ENCODE measurements around the gene GLI2.

DNA sequence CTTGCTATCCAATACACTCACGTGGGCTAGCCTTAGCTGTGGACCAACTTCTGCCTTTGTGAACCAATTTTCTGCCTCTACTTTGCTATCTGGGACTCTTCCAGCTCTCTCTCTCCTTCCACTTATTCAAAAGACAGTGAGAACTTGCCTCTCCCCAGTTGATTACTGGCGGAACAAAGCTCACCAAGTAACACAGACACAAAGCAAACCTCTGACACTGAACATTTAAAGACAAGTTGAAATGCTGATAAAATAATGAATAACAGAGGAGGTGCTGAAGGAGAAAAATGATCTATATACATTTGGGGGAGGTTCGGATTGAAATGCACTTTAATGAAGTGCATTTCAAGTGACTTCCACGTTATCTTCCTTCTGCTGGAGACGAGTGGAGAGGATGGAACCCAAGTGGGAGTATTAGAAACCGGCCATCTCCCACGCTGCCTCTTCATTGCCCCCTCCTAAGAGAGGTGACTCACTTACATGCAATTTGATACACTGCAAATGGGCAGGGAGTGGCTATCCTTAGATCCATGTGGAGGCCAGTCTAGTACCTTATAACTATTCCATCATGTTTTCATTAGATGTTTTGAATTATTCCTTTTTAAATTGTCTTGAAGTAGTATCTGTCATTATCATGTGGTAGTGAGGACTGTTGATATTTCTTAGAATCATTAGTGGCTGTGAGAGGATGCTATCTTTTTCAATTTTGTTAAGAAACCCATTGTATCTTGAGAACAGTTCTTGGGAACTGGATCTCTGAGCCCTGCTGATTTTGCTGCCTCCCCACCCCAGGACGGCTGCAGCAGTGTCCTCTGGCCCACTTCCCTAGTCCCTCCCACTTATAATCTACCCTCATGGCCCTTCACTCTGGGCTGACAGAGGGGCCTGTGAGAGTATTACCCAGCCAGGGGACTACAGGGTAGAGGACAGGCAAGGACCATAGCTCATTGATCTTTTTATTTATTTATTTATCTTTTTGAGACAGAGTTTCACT, 6.0 kb upstream of the GLI2 start:
- TF ChIP-seq POLR2A (IDR thresholded peaks at IDR 0.05) (no peak), EP300 (IDR thresholded peaks at IDR 0.05) (no peak), POLR2AphosphoS5 (IDR thresholded peaks at IDR 0.05) (no peak)
- TF ChIP-seq, protein P1, sequence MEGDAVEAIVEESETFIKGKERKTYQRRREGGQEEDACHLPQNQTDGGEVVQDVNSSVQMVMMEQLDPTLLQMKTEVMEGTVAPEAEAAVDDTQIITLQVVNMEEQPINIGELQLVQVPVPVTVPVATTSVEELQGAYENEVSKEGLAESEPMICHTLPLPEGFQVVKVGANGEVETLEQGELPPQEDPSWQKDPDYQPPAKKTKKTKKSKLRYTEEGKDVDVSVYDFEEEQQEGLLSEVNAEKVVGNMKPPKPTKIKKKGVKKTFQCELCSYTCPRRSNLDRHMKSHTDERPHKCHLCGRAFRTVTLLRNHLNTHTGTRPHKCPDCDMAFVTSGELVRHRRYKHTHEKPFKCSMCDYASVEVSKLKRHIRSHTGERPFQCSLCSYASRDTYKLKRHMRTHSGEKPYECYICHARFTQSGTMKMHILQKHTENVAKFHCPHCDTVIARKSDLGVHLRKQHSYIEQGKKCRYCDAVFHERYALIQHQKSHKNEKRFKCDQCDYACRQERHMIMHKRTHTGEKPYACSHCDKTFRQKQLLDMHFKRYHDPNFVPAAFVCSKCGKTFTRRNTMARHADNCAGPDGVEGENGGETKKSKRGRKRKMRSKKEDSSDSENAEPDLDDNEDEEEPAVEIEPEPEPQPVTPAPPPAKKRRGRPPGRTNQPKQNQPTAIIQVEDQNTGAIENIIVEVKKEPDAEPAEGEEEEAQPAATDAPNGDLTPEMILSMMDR (IDR thresholded peaks at IDR 0.05): no peak

Data from upper lobe of left lung (tissue), 4 donors.